PC-9 (cell line): Measurements from ENCODE around the gene MORC1. TPM values are rescaled to one million over a fixed set of nuclear protein-coding genes. Genes with fewer than 3 reads are reported as not detected.

Source experiments
- BruUV-seq: library from RNA; stranded (reverse); fragments of 400-500 nt; replicated peaks from 2 replicates; lab custom pipeline; 2021; lab: Mats Ljungman, UMichigan
- CTCF ChIA-PET: fragments of 300-600 bp; sonication (Branson Sonifier 250); formaldehyde crosslinking; loops from one replicate; lab custom pipeline; 2022; ENCODE audit warnings: antibody characterized with exemption; lab: Charles Lee
- POLR2A ChIA-PET: fragments of 300-600 bp; sonication (Branson Sonifier 250); formaldehyde crosslinking; loops from one replicate; lab custom pipeline; 2022; ENCODE audit warnings: antibody characterized with exemption; ENCODE audit not compliant: unreplicated experiment; lab: Charles Lee
- DNase-seq, 2 experiments: peaks; one replicate each; pipeline versions ENCODE4 v3.0.0 to v3.0.0-alpha.2; 2015 to 2022; ENCODE audit warnings: mixed read lengths in 1 of 2
- H2AFZ ChIP-seq: fragments of 200-600 bp; sonication (generic); 2 replicates; pipeline ENCODE4 v1.8.1; 2017; ENCODE audit warnings: antibody characterized with exemption
- H3F3A ChIP-seq: fragments of 200-600 bp; sonication (generic); 2 replicates; pipeline ENCODE4 v1.8.1; 2017; ENCODE audit warnings: antibody characterized with exemption, mild to moderate bottlenecking, low read depth; ENCODE audit not compliant: insufficient read depth
- H3K27ac ChIP-seq: fragments of 200-600 bp; sonication (generic); 2 replicates; pipeline ENCODE4 v1.6.1; 2016; ENCODE audit warnings: mixed run types
- H3K27me3 ChIP-seq: fragments of 200-600 bp; sonication (generic); 2 replicates; pipeline ENCODE4 v1.6.1; 2016; ENCODE audit warnings: low read depth, mixed run types; ENCODE audit not compliant: insufficient read depth
- H3K36me3 ChIP-seq: fragments of 200-600 bp; sonication (generic); 2 replicates; pipeline ENCODE4 v1.6.1; 2016; ENCODE audit warnings: low read depth, mixed run types
- H3K4me1 ChIP-seq: fragments of 200-600 bp; sonication (generic); replicated peaks from 2 replicates; pipeline ENCODE4 v1.6.1; 2016; ENCODE audit warnings: mixed run types; ENCODE audit not compliant: insufficient read depth
- H3K4me2 ChIP-seq: fragments of 200-600 bp; sonication (generic); 2 replicates; pipeline ENCODE4 v1.6.1; 2017; ENCODE audit warnings: mixed run types
- H3K4me3 ChIP-seq: fragments of 200-600 bp; sonication (generic); 2 replicates; pipeline ENCODE4 v1.6.1; 2016; ENCODE audit warnings: mixed run types
- H3K79me2 ChIP-seq: fragments of 200-600 bp; sonication (generic); 2 replicates; pipeline ENCODE4 v1.6.1; 2017; ENCODE audit warnings: low read depth, mixed run types
- H3K9me2 ChIP-seq: fragments of 200-600 bp; sonication (generic); 2 replicates; pipeline ENCODE4 v1.8.1; 2017; ENCODE audit warnings: mild to moderate bottlenecking; ENCODE audit not compliant: insufficient read depth
- H3K9me3 ChIP-seq: fragments of 200-600 bp; sonication (generic); 2 replicates; pipeline ENCODE4 v1.8.1; 2016; ENCODE audit warnings: low read depth; ENCODE audit not compliant: insufficient read depth
- H4K20me1 ChIP-seq: fragments of 200-600 bp; sonication (generic); 2 replicates; pipeline ENCODE4 v1.8.1; 2017; ENCODE audit not compliant: insufficient read depth
- EZH2 ChIP-seq: fragments of 200-600 bp; sonication (generic); IDR thresholded peaks from 2 replicates; pipeline ENCODE4 v1.8.0; 2017; ENCODE audit warnings: antibody characterized with exemption, low read depth
- intact Hi-C: fragments of 100-400 bp; cut with micrococcal nuclease; formaldehyde crosslinking; loops from one replicate; pipeline ENCODE4 v1.10.0; 2022; ENCODE audit not compliant: unreplicated experiment
- total RNA-seq: library from RNA; stranded (reverse); gene quantifications from 2 replicates; pipeline ENCODE4 v1.2.3, GENCODE V29; 2021
- TF ChIP-seq, protein P1 (sequence below): fragments of 200-600 bp; sonication (generic); conservative IDR thresholded peaks from 2 replicates; pipeline ENCODE4 v1.6.1; 2017; ENCODE audit warnings: mixed run types, antibody characterized with exemption, mild to moderate bottlenecking, moderate library complexity

The MORC1 gene
- total RNA-seq, 1 experiment from 2014 or later = not detected

GRCh38 chr3:109033000-109033660 lies 84.8 kb downstream of the MORC1 start:
- H3K27ac ChIP-seq = no peak overlapping the region
- H3F3A ChIP-seq = no peaks in the 10 kb centered on the region
- H2AFZ ChIP-seq = no peak overlapping the region
- no peak overlapping the region for H3K4me3 ChIP-seq
- ChIA-PET CTCF (no interaction called here), POLR2A (no interaction called here)
- H3K4me1 ChIP-seq = no peaks in the 10 kb centered on the region
- no peaks in the 10 kb centered on the region for H3K9me3 ChIP-seq
- H3K27me3 ChIP-seq = peaks cover 7% of the 10 kb centered on the region; the same call in 1 of the 2 replicates
- no peaks in the 10 kb centered on the region for H3K9me2 ChIP-seq
- no TSS peak for BruUV-seq
- no peaks in the 10 kb centered on the region for H4K20me1 ChIP-seq
- H3K79me2 ChIP-seq = no peaks in the 10 kb centered on the region
- intact Hi-C loops = no loop called here
- no peak overlapping the region for H3K4me2 ChIP-seq
- DNase-seq = no peak
- TF ChIP-seq, protein P1, sequence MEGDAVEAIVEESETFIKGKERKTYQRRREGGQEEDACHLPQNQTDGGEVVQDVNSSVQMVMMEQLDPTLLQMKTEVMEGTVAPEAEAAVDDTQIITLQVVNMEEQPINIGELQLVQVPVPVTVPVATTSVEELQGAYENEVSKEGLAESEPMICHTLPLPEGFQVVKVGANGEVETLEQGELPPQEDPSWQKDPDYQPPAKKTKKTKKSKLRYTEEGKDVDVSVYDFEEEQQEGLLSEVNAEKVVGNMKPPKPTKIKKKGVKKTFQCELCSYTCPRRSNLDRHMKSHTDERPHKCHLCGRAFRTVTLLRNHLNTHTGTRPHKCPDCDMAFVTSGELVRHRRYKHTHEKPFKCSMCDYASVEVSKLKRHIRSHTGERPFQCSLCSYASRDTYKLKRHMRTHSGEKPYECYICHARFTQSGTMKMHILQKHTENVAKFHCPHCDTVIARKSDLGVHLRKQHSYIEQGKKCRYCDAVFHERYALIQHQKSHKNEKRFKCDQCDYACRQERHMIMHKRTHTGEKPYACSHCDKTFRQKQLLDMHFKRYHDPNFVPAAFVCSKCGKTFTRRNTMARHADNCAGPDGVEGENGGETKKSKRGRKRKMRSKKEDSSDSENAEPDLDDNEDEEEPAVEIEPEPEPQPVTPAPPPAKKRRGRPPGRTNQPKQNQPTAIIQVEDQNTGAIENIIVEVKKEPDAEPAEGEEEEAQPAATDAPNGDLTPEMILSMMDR = no peak
- TF ChIP-seq EZH2 = no peak
- H3K36me3 ChIP-seq = no peaks in the 10 kb centered on the region

DNA sequence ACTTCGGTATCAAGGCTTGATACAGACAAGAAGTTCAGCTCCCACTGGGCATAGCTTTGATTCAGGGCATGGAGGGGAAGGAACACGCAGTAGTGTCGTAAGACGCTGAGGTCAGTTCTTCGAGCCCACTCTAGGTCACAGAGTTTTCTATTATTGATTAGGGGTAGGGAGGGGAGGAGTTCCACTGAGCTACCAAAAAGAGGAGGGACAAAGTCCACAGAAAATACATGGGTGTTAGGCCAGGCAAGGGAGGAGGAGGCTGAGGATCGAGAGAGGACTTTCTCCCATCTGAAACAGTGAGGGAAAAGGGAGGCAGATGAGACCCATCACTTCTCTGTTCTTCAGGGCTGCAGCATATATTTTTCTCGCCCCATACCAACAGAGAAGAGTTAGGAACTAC lies 89.2 kb downstream of the MORC1 start:
- DNase-seq = no peak

GRCh38 chr3:109026821-109027220 lies 91.1 kb downstream of the MORC1 start:
- CTCF ChIA-PET = interaction anchor here (0.5 kb wide), 1 partner anchor 1597 kb away, joined by 8 read pairs; no protein-coding TSS in a partner anchor
- POLR2A ChIA-PET = no interaction called here

More for the DNA sequence above, 89.2 kb downstream of the MORC1 start:
- Histone ChIP-seq H4K20me1 (no peaks in the 10 kb centered on the region), H3K27me3 (peaks cover 7% of the 10 kb centered on the region; the same call in 1 of the 2 replicates), H3F3A (no peaks in the 10 kb centered on the region), H3K79me2 (no peaks in the 10 kb centered on the region), H3K9me3 (no peaks in the 10 kb centered on the region), H3K27ac (no peak overlapping the region), H3K9me2 (no peaks in the 10 kb centered on the region), H3K4me3 (no peak overlapping the region), H3K36me3 (no peaks in the 10 kb centered on the region), H3K4me1 (no peaks in the 10 kb centered on the region), H2AFZ (no peak overlapping the region), H3K4me2 (no peak overlapping the region)
- TF ChIP-seq EZH2 = no peak
- intact Hi-C loops = no loop called here
- ChIA-PET CTCF (no interaction called here), POLR2A (no interaction called here)
- no TSS peak for BruUV-seq

More at GRCh38 chr3:109026821-109027220, 91.1 kb downstream of the MORC1 start:
- H3K79me2 ChIP-seq = no peaks in the 10 kb centered on the region
- no peaks in the 10 kb centered on the region for H3K4me1 ChIP-seq
- no peaks in the 10 kb centered on the region for H3K9me3 ChIP-seq
- H3K4me2 ChIP-seq = no peak overlapping the region
- TF ChIP-seq EZH2 = no peak
- TF ChIP-seq, protein P1 = no peak
- H4K20me1 ChIP-seq = no peaks in the 10 kb centered on the region
- no TSS peak for BruUV-seq
- intact Hi-C loops = no loop called here
- no peaks in the 10 kb centered on the region for H3K9me2 ChIP-seq
- H3K27ac ChIP-seq = no peak overlapping the region
- no peaks in the 10 kb centered on the region for H3K27me3 ChIP-seq
- no peaks in the 10 kb centered on the region for H3K36me3 ChIP-seq
- no peak for DNase-seq
- H3F3A ChIP-seq = no peaks in the 10 kb centered on the region
- no peak overlapping the region for H2AFZ ChIP-seq
- H3K4me3 ChIP-seq = no peak overlapping the region
